Prostate gland (tissue), 2 donors: Measurements from ENCODE around the gene FKBP2. TPM values are rescaled to one million over a fixed set of nuclear protein-coding genes. Genes with fewer than 3 reads are reported as not detected.

Experiments
- DNase-seq: peaks from one replicate; pipeline ENCODE4 v3.0.0-alpha.2; 2019; ENCODE audit warnings: low spot score
- H3K27ac ChIP-seq, 2 donors: fragments of 200-600 bp; sonication (generic); 2 replicates each; pipeline ENCODE4 v1.5.1; 2017 to 2019
- H3K27me3 ChIP-seq: fragments of 200-600 bp; sonication (generic); replicated peaks from 2 replicates; pipeline ENCODE4 v1.5.1; 2019; ENCODE audit not compliant: insufficient read depth
- H3K36me3 ChIP-seq, 2 donors: fragments of 200-600 bp; sonication (generic); 1 replicate in 1 of 2; 2 replicates in 1 of 2; pipeline versions ENCODE4 v1.5.1 to v1.8.1; 2017 to 2019
- H3K4me1 ChIP-seq: fragments of 200-600 bp; sonication (generic); replicated peaks from 2 replicates; pipeline ENCODE4 v1.5.1; 2019
- H3K4me3 ChIP-seq, 2 donors: fragments of 200-600 bp; sonication (generic); 2 replicates each; pipeline ENCODE4 v1.5.1; 2017 to 2019
- H3K9me3 ChIP-seq: fragments of 200-600 bp; sonication (generic); 2 replicates; pipeline ENCODE4 v1.5.1; 2017
- CTCF ChIP-seq, 4 experiments: fragments of 200-600 bp in 2 of 4; fragments of 450-650 bp in 2 of 4; sonication (generic) in 2 of 4; IDR thresholded peaks; 1 replicate in 3 of 4; 2 replicates in 1 of 4; pipeline ENCODE4 v1.5.1; 2016 to 2019; ENCODE audit warnings: antibody characterized with exemption in 4 of 4, mild to moderate bottlenecking in 2 of 4, moderate library complexity in 2 of 4
- POLR2A ChIP-seq: fragments of 450-650 bp; IDR thresholded peaks from one replicate; pipeline ENCODE4 v1.6.1; 2016; ENCODE audit warnings: antibody characterized with exemption, mild to moderate bottlenecking
- POLR2AphosphoS5 ChIP-seq: sonication (generic); formaldehyde crosslinking; IDR thresholded peaks from one replicate; pipeline ENCODE4 v1.6.1; 2017; ENCODE audit warnings: antibody characterized with exemption
- WGBS: methylation state at CpG from one replicate; pipeline ENCODE4 v1.1.5; 2018; 5-methylcytosine and 5-hydroxymethylcytosine counted together
- intact Hi-C: fragments of 100-400 bp; cut with DNase I; formaldehyde crosslinking; loops from one replicate; pipeline ENCODE4 v1.14.2; 2022
- total RNA-seq, 2 donors: library from RNA; depleted of rRNA; stranded (reverse); fragments of >200 nt; gene quantifications; one replicate each; pipeline ENCODE4 v1.1.0, GENCODE V29; 2016

FKBP2 gene
- total RNA-seq, 2 donors from 2014 or later = 138 to 164 TPM

DNA sequence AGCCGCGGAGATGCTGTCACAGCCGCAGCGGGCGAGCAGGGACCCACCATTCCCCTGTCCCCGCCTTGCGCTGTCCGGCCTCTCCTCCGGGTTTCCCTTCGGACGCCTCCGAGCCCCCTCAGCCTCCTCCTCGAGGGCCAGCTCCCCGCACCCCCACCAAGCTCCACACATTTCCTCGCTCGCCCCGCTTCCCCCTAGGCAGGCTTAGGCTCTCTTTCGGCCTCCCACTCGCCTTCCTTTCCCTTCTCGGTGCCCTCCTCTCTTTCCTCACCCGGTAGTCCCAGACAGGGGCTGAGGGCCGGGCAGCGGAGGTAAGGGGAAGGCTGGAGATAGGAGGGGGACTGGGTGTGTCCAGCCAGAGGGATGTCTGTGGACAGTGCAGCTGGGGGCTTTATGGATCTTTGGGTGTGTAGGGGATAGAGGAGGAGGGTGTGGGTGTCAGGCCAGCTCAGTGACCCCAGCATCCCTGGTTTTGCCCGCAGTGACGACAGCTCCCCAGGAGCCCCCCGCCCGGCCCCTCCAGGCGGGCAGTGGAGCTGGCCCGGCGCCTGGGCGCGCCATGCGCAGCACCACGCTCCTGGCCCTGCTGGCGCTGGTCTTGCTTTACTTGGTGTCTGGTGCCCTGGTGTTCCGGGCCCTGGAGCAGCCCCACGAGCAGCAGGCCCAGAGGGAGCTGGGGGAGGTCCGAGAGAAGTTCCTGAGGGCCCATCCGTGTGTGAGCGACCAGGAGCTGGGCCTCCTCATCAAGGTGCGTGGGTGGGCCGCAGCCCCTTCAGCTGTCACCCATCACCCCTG, 51.8 kb downstream of the FKBP2 start:
- no peaks in the 10 kb centered on the region for H3K36me3 ChIP-seq
- H3K9me3 ChIP-seq = no peaks in the 10 kb centered on the region
- H3K27me3 ChIP-seq = peaks cover 5% of the 10 kb centered on the region
- 46% methylated on average over 42 of the region's 42 CpGs for WGBS
- H3K27ac ChIP-seq = no peak overlapping the region
- peaks cover 3% of the 10 kb centered on the region for H3K4me1 ChIP-seq
- H3K4me3 ChIP-seq = peak overlapping the region in 1 of 2 donors; percentile 19
- intact Hi-C loops = no loop called here
- TF ChIP-seq POLR2A = no peak
- no peak for TF ChIP-seq CTCF (IDR thresholded peaks at IDR 0.05)
- no peak for TF ChIP-seq POLR2AphosphoS5
- no peak for DNase-seq

Other genes starting within 250 kb of the FKBP2 start
- gene FLRT1, start 205.2 kb upstream of the FKBP2 start, total RNA-seq = under 1 TPM; 0.36 to 0.57 TPM
- gene MACROD1, start 75.0 kb upstream of the FKBP2 start, total RNA-seq = 10 to 100 TPM; 33.5 to 68.2 TPM
- 100 to 1,000 TPM; 104 to 139 TPM for gene STIP1, start 54.9 kb upstream of the FKBP2 start, total RNA-seq
- gene FERMT3, start 34.4 kb upstream of the FKBP2 start, total RNA-seq = 10 to 100 TPM in 1 of 2 donors, 1 to 10 TPM in 1; 5.3 to 12.8 TPM
- gene TRPT1, start 14.9 kb upstream of the FKBP2 start, total RNA-seq = 10 to 100 TPM; 63.6 to 87.7 TPM
- 10 to 100 TPM; 89.5 to 90.8 TPM for gene NUDT22, start 14.8 kb upstream of the FKBP2 start, total RNA-seq
- gene DNAJC4, start 10.5 kb upstream of the FKBP2 start, total RNA-seq = 10 to 100 TPM; 55.8 to 63.8 TPM
- 10 to 100 TPM; 50.9 to 91.2 TPM for gene VEGFB, start 6.5 kb upstream of the FKBP2 start, total RNA-seq
- 10 to 100 TPM; 60.5 to 69.3 TPM for gene PPP1R14B, start 5.8 kb downstream of the FKBP2 start, total RNA-seq
- 10 to 100 TPM; 26.3 to 43.1 TPM for gene PLCB3, start 10.4 kb downstream of the FKBP2 start, total RNA-seq
- 100 to 1,000 TPM; 140 to 161 TPM for gene BAD, start 43.6 kb downstream of the FKBP2 start, total RNA-seq
- 10 to 100 TPM; 38.8 to 94.9 TPM for gene GPR137, start 44.8 kb downstream of the FKBP2 start, total RNA-seq
- gene KCNK4, start 50.2 kb downstream of the FKBP2 start, total RNA-seq = not detected
- gene CATSPERZ, start 59.3 kb downstream of the FKBP2 start, total RNA-seq = 10 to 100 TPM in 1 of 2 donors, not detected in 1; 44.3 TPM
- 10 to 100 TPM; 38.7 to 54.7 TPM for gene ESRRA, start 64.4 kb downstream of the FKBP2 start, total RNA-seq
- gene TRMT112, start 76.5 kb downstream of the FKBP2 start, total RNA-seq = 100 to 1,000 TPM; 328 to 400 TPM
- gene PRDX5, start 77.0 kb downstream of the FKBP2 start, total RNA-seq = 100 to 1,000 TPM; 224 to 303 TPM
- 1 to 10 TPM; 3.0 to 10.0 TPM for gene CCDC88B, start 99.1 kb downstream of the FKBP2 start, total RNA-seq
- gene RPS6KA4, start 118.1 kb downstream of the FKBP2 start, total RNA-seq = 10 to 100 TPM; 18.9 to 23.7 TPM